Measurements from ENCODE around the gene AATF. TPM values are rescaled to one million over a fixed set of nuclear protein-coding genes. Genes with fewer than 3 reads are reported as not detected.
A peak's percentile ranks its signal among the peaks of the same experiment; 100 is the strongest.

The AATF gene
- total and polyA plus RNA-seq, 9 of the 15 experiments (the other 6 are each of a cell fraction or from before 2014, with no cell fraction given) = 34.5 to 133 (median 90.1) TPM

DNA sequence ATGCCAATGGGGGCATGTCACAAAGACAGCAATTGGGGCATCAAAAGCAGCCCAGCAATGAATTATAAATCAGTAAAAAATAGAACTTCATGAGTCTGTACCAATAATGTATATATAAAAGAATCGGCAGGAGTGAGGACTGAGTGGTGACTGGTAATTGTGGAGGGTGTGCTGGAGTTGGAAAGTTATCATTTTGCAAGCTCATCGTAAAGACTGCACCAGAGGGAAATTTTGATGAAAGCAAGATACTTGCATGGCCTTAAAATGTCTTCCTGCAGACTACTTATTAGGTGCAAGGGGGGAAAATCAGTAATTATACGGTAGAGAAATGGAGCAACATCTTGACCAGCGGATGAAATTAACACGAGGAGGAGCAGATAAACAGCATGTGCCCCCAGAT, 138.9 kb downstream of the AATF start:
- DNase-seq (ENCODE audit: extremely low read depth in 1 of 4, low spot score in 3 of 4) = no peak
- in situ Hi-C loops (cut with MboI) = no loop called here
- Histone ChIP-seq H2AFZ (ENCODE audit: low read depth, low read length) (no peak overlapping the region), H3K4me2 (ENCODE audit: insufficient read depth, low read length) (no peak overlapping the region), H3K9me1 (ENCODE audit: control insufficient read depth, insufficient read depth, low read length) (no peaks in the 10 kb centered on the region), H3K36me3 (ENCODE audit: control insufficient read depth, insufficient read depth, low read length) (peaks cover 83% of the 10 kb centered on the region), H3K4me1 (replicated peaks in 1 of 2; ENCODE audit: control insufficient read depth in 2 of 2, insufficient read depth in 2 of 2, low read length in 2 of 2) (no peaks in the 10 kb centered on the region), H3K27ac (ENCODE audit: extremely low read depth, low read depth, low read length) (no peak overlapping the region), H3K79me2 (ENCODE audit: control insufficient read depth, insufficient read depth, low read length) (no peaks in the 10 kb centered on the region), H3K27me3 (ENCODE audit: control insufficient read depth in 2 of 2, insufficient read depth in 2 of 2, low read length in 2 of 2) (no peaks in the 10 kb centered on the region), H4K20me1 (replicated peaks; ENCODE audit: control insufficient read depth, insufficient read depth, low read length) (no peaks in the 10 kb centered on the region), H3K9me3 (replicated peaks; ENCODE audit: control insufficient read depth, insufficient read depth, low read depth, low read length) (no peaks in the 10 kb centered on the region), H3K9ac (ENCODE audit: insufficient read depth in 1 of 2, low read depth in 2 of 2, low read length in 2 of 2) (no peak overlapping the region), H3K4me3 (no peak overlapping the region)
- TF ChIP-seq, protein P1, sequence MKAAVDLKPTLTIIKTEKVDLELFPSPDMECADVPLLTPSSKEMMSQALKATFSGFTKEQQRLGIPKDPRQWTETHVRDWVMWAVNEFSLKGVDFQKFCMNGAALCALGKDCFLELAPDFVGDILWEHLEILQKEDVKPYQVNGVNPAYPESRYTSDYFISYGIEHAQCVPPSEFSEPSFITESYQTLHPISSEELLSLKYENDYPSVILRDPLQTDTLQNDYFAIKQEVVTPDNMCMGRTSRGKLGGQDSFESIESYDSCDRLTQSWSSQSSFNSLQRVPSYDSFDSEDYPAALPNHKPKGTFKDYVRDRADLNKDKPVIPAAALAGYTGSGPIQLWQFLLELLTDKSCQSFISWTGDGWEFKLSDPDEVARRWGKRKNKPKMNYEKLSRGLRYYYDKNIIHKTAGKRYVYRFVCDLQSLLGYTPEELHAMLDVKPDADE (conservative IDR thresholded peaks at IDR 0.05; ENCODE audit: control insufficient read depth, low read depth, low read length) = no peak
- TF ChIP-seq NFIX (CRISPR knock-in tag; IDR thresholded peaks at IDR 0.05; ENCODE audit: low read depth) (no peak), FOXM1 (IDR thresholded peaks at IDR 0.05; ENCODE audit: low read depth) (no peak), FOXM1 (CRISPR knock-in tag; IDR thresholded peaks at IDR 0.05; ENCODE audit: low read depth) (no peak), DACH1 (IDR thresholded peaks at IDR 0.05; ENCODE audit: partially characterized antibody) (no peak), MAFF (IDR thresholded peaks at IDR 0.05; ENCODE audit: low read length) (peak; percentile 29; the same call in 1 of the 2 replicates), HDAC1 (IDR thresholded peaks at IDR 0.05) (no peak), ZNF316 (IDR thresholded peaks at IDR 0.05) (peak; percentile 67; the same call in 1 of the 2 replicates), HNRNPUL1 (IDR thresholded peaks at IDR 0.05; ENCODE audit: low read length) (no peak)
- TF ChIP-seq, protein P2, sequence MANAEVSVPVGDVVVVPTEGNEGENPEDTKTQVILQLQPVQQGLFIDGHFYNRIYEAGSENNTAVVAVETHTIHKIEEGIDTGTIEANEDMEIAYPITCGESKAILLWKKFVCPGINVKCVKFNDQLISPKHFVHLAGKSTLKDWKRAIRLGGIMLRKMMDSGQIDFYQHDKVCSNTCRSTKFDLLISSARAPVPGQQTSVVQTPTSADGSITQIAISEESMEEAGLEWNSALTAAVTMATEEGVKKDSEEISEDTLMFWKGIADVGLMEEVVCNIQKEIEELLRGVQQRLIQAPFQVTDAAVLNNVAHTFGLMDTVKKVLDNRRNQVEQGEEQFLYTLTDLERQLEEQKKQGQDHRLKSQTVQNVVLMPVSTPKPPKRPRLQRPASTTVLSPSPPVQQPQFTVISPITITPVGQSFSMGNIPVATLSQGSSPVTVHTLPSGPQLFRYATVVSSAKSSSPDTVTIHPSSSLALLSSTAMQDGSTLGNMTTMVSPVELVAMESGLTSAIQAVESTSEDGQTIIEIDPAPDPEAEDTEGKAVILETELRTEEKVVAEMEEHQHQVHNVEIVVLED (CRISPR knock-in tag; IDR thresholded peaks at IDR 0.05) = no peak
- TF ChIP-seq, protein P3, sequence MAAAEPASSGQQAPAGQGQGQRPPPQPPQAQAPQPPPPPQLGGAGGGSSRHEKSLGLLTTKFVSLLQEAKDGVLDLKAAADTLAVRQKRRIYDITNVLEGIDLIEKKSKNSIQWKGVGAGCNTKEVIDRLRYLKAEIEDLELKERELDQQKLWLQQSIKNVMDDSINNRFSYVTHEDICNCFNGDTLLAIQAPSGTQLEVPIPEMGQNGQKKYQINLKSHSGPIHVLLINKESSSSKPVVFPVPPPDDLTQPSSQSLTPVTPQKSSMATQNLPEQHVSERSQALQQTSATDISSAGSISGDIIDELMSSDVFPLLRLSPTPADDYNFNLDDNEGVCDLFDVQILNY (CRISPR knock-in tag; IDR thresholded peaks at IDR 0.05) = no peak
- WGBS (ENCODE audit: insufficient coverage, low coverage, missing lambda C conversion rate) = 85% methylated on average over 5 of the region's 5 CpGs
- POLR2A ChIA-PET = interaction anchor here (0.7 to 1.0 kb wide), 3 partner anchors 11 to 547 kb away, joined by 3 read pairs; partner anchors contain the start of gene MRM1
- no peak for FAIRE-seq
- ATAC-seq = no peak
- CTCF ChIA-PET (ENCODE audit: low intra/inter-chr PET ratio) = no interaction called here
- intact Hi-C loops (cut with micrococcal nuclease) = no loop called here
- BruUV-seq (replicated peaks) = no TSS peak
